Middle frontal gyrus (tissue), 1 donor: ENCODE results near the gene GORASP1.

Source experiments
- DNase-seq: peaks from one replicate; pipeline ENCODE4 v3.0.0-alpha.2; 2015; ENCODE audit warnings: low spot score; ENCODE audit errors: extremely low spot score

The GORASP1 gene

GRCh38 chr3:39141171-39141995 is 34.0 kb upstream of the GORASP1 start:
- DNase-seq = no peak

GRCh38 chr3:39140341-39140971 is 33.0 kb upstream of the GORASP1 start:
- no peak for DNase-seq

GRCh38 chr3:39139442-39139841 is 32.0 kb upstream of the GORASP1 start:
- DNase-seq = no peak

GRCh38 chr3:39138804-39139415 is 31.5 kb upstream of the GORASP1 start:
- no peak for DNase-seq

GRCh38 chr3:39137991-39138803 is 30.8 kb upstream of the GORASP1 start:
- no peak for DNase-seq

- DNase-seq = no peak
Measured at GRCh38 chr3:39137435-39137936, 30.1 kb upstream of the GORASP1 start.

- no peak for DNase-seq
Measured at GRCh38 chr3:39136533-39137434, 29.4 kb upstream of the GORASP1 start.

GRCh38 chr3:39135170-39135805 is 27.9 kb upstream of the GORASP1 start:
- no peak for DNase-seq

- DNase-seq = no peak
Measured at GRCh38 chr3:39134305-39134704, 26.9 kb upstream of the GORASP1 start.

GRCh38 chr3:39133822-39134221 is 26.4 kb upstream of the GORASP1 start:
- DNase-seq = no peak

- DNase-seq = no peak
Measured at GRCh38 chr3:39133093-39133490, 25.7 kb upstream of the GORASP1 start.

- DNase-seq = no peak
Measured at GRCh38 chr3:39132096-39133092, 25.0 kb upstream of the GORASP1 start.

- DNase-seq = no peak
Measured at GRCh38 chr3:39130693-39131265, 23.4 kb upstream of the GORASP1 start.

- no peak for DNase-seq
Measured at GRCh38 chr3:39130026-39130425, 22.6 kb upstream of the GORASP1 start.

- no peak for DNase-seq
Measured at GRCh38 chr3:39128951-39129350, 21.5 kb upstream of the GORASP1 start.

GRCh38 chr3:39127908-39128304 is 20.5 kb upstream of the GORASP1 start:
- no peak for DNase-seq

GRCh38 chr3:39127269-39127907 is 20.0 kb upstream of the GORASP1 start:
- no peak for DNase-seq

- DNase-seq = no peak
Measured at GRCh38 chr3:39126532-39127071, 19.2 kb upstream of the GORASP1 start.
